GDM1 (cell line): Measurements from ENCODE around the gene ANGEL2.
"Not testable (repeated sequence)": the region's sequence is repeated elsewhere in the genome, so short reads cannot be mapped to it uniquely, and the experiment has no call there.

Source experiments
- DNase-seq: peaks from one replicate; lab custom pipeline; 2025; lab: John Stamatoyannopoulos, UW

The ANGEL2 gene

GRCh38 chr1:213015099-213016050 lies at the start of gene ANGEL2:
TSS of gene ANGEL2 (minus strand) at chr1:213015867. CDS start at chr1:213015671, 196 bp downstream.
- DNase-seq: peak; percentile 95

- no peak for DNase-seq
Observed at GRCh38 chr1:213061263-213061662, 45.6 kb upstream of the ANGEL2 start.

GRCh38 chr1:213060836-213061235 lies 45.2 kb upstream of the ANGEL2 start:
- DNase-seq: no peak

- DNase-seq: no peak
Observed at GRCh38 chr1:213057264-213058059, 41.8 kb upstream of the ANGEL2 start.

GRCh38 chr1:213055767-213056166 lies 40.1 kb upstream of the ANGEL2 start:
- DNase-seq: no peak

GRCh38 chr1:213054733-213055591 lies 39.3 kb upstream of the ANGEL2 start:
- no peak for DNase-seq

GRCh38 chr1:213054142-213054541 lies 38.5 kb upstream of the ANGEL2 start:
- DNase-seq: no peak

- DNase-seq: no peak
Observed at GRCh38 chr1:213053455-213053854, 37.8 kb upstream of the ANGEL2 start.

- DNase-seq: no peak
Observed at GRCh38 chr1:213051881-213052202, 36.2 kb upstream of the ANGEL2 start.

- DNase-seq: peak; percentile 80
Observed at GRCh38 chr1:213051127-213051880, 35.6 kb upstream of the ANGEL2 start, which contains the start of gene RPS6KC1. TSS of gene RPS6KC1 (plus strand) at chr1:213051241. CDS start at chr1:213051405, 164 bp downstream.

GRCh38 chr1:213050745-213051126 lies 35.1 kb upstream of the ANGEL2 start:
- DNase-seq: no peak

GRCh38 chr1:213049232-213049631 lies 33.6 kb upstream of the ANGEL2 start:
- no peak for DNase-seq

- DNase-seq: not testable (repeated sequence)
Observed at GRCh38 chr1:213045321-213046226, 29.9 kb upstream of the ANGEL2 start.

GRCh38 chr1:213041443-213041842 lies 25.8 kb upstream of the ANGEL2 start:
- DNase-seq: no peak

- no peak for DNase-seq
Observed at GRCh38 chr1:213035573-213035972, 19.9 kb upstream of the ANGEL2 start.

GRCh38 chr1:213034713-213035112 lies 19.0 kb upstream of the ANGEL2 start:
- no peak for DNase-seq

- DNase-seq: no peak
Observed at GRCh38 chr1:213032651-213033050, 17.0 kb upstream of the ANGEL2 start.

- not testable (repeated sequence) for DNase-seq
Observed at GRCh38 chr1:213027024-213027423, 11.4 kb upstream of the ANGEL2 start.

- no peak for DNase-seq
Observed at GRCh38 chr1:213020016-213020415, 4.3 kb upstream of the ANGEL2 start.

GRCh38 chr1:213019450-213019849 lies 3.8 kb upstream of the ANGEL2 start:
- no peak for DNase-seq
